Endothelial cell of umbilical vein (primary cell): ENCODE results near the gene ARF1. TPM values are rescaled to one million over a fixed set of nuclear protein-coding genes. Genes with fewer than 3 reads are reported as not detected.

Experiments
- BruUV-seq: library from RNA; stranded (reverse); fragments of 400-500 nt; replicated peaks from 2 replicates; lab custom pipeline; 2021; lab: Mats Ljungman, UMichigan
- CTCF ChIA-PET: fragments of 300-600, 350-600 bp; sonication (Branson Sonifier 250); formaldehyde crosslinking; loops from one replicate; lab custom pipeline; 2021; ENCODE audit warnings: antibody characterized with exemption, inconsistent platforms; lab: Charles Lee
- POLR2A ChIA-PET: fragments of 300-600, 350-600 bp; sonication (Branson Sonifier 250); formaldehyde crosslinking; loops from one replicate; lab custom pipeline; 2021; ENCODE audit warnings: antibody characterized with exemption, inconsistent platforms; lab: Charles Lee
- DNase-seq: peaks from one replicate; pipeline ENCODE4 v3.0.0-alpha.2; 2011; ENCODE audit warnings: low read depth, low spot score
- FAIRE-seq: peaks from 2 replicates; lab custom pipeline; 2011; peaks lifted over from hg19 to GRCh38; lab: Jason Lieb, UNC
- H2AFZ ChIP-seq: 2 replicates; pipeline ENCODE4 v1.6.0; 2012; ENCODE audit warnings: low read depth, low read length, control low read depth, inconsistent platforms
- H3K27ac ChIP-seq: 2 replicates; pipeline ENCODE4 v1.5.1; 2011; ENCODE audit warnings: low read depth, mild to moderate bottlenecking, control low read depth, low read length, moderate library complexity; ENCODE audit not compliant: insufficient read depth
- H3K27me3 ChIP-seq, 2 experiments: 2 replicates each; pipeline versions ENCODE4 v1.6.0 to v1.6.1; 2011; ENCODE audit warnings: low read length in 2 of 2, mixed read lengths in 1 of 2; ENCODE audit not compliant: control insufficient read depth in 2 of 2, insufficient read depth in 2 of 2
- H3K36me3 ChIP-seq, 2 experiments: 2 replicates in 1 of 2; 3 replicates in 1 of 2; pipeline ENCODE4 v1.5.1; 2011; ENCODE audit warnings: low read length in 2 of 2, mild to moderate bottlenecking in 1 of 2, moderate library complexity in 1 of 2; ENCODE audit not compliant: control insufficient read depth in 2 of 2, insufficient read depth in 2 of 2; ENCODE audit errors: extremely low read depth in 1 of 2
- H3K4me1 ChIP-seq: 3 replicates; pipeline ENCODE4 v1.5.1; 2011; ENCODE audit warnings: mild to moderate bottlenecking, low read length; ENCODE audit not compliant: control insufficient read depth, insufficient read depth; ENCODE audit errors: extremely low read depth
- H3K4me2 ChIP-seq: 2 replicates; pipeline ENCODE4 v1.6.1; 2011; ENCODE audit warnings: low read length, control low read depth, mixed read lengths; ENCODE audit not compliant: insufficient read depth
- H3K4me3 ChIP-seq, 3 experiments: fragments of 200-600 bp in 1 of 3; sonication (generic), shearing (Covaris generic) in 1 of 3; replicated peaks in 1 of 3; 2 replicates each; pipeline ENCODE4 v1.5.1; 2011 to 2016; ENCODE audit warnings: control low read depth in 3 of 3, low read length in 3 of 3, mild to moderate bottlenecking in 2 of 3, inconsistent platforms in 1 of 3, low read depth in 1 of 3, moderate library complexity in 1 of 3; ENCODE audit not compliant: insufficient read depth in 1 of 3
- H3K79me2 ChIP-seq: 2 replicates; pipeline ENCODE4 v1.6.0; 2012; ENCODE audit warnings: low read length, inconsistent platforms; ENCODE audit not compliant: control insufficient read depth, insufficient read depth
- H3K9ac ChIP-seq: replicated peaks from 2 replicates; pipeline ENCODE3; 2011; ENCODE audit warnings: low read length, control low read depth; ENCODE audit not compliant: insufficient read depth; ENCODE audit errors: extremely low read depth
- H3K9me1 ChIP-seq: replicated peaks from 3 replicates; pipeline ENCODE4 v1.6.0; 2011; ENCODE audit warnings: mild to moderate bottlenecking, low read length; ENCODE audit not compliant: control insufficient read depth, insufficient read depth; ENCODE audit errors: extremely low read depth
- H3K9me3 ChIP-seq: replicated peaks from 2 replicates; pipeline ENCODE4 v1.5.1; 2012; ENCODE audit warnings: low read length, inconsistent platforms; ENCODE audit not compliant: control insufficient read depth, insufficient read depth
- H4K20me1 ChIP-seq: replicated peaks from 2 replicates; pipeline ENCODE3; 2011; ENCODE audit warnings: mild to moderate bottlenecking, low read length; ENCODE audit not compliant: control insufficient read depth, insufficient read depth; ENCODE audit errors: extremely low read depth
- CTCF ChIP-seq, 2 donors: IDR thresholded peaks; 1 replicate in 1 of 2; 2 replicates in 1 of 2; pipeline ENCODE4 v1.5.1; 2011; ENCODE audit warnings: low read length in 2 of 2, mild to moderate bottlenecking in 2 of 2, moderate library complexity in 2 of 2, control low read depth in 1 of 2, inconsistent platforms in 1 of 2, low read depth in 1 of 2; ENCODE audit not compliant: insufficient read depth in 1 of 2; ENCODE audit errors: extremely low read depth in 1 of 2
- EZH2 ChIP-seq: IDR thresholded peaks from 2 replicates; pipeline ENCODE4 v1.6.1; 2012; ENCODE audit warnings: borderline replicate concordance, low read depth, mild to moderate bottlenecking, moderate library complexity, low read length, inconsistent platforms; ENCODE audit not compliant: severe bottlenecking
- FOS ChIP-seq: IDR thresholded peaks from 2 replicates; pipeline ENCODE4 v1.6.1; 2011; ENCODE audit warnings: mild to moderate bottlenecking, low read length, moderate library complexity, borderline replicate concordance; ENCODE audit not compliant: insufficient read depth
- GATA2 ChIP-seq: IDR thresholded peaks from 2 replicates; pipeline ENCODE4 v1.7.0; 2011; ENCODE audit warnings: low read depth, mild to moderate bottlenecking, moderate library complexity, mixed read lengths, low read length; ENCODE audit not compliant: insufficient read length, insufficient read depth
- JUN ChIP-seq: IDR thresholded peaks from 2 replicates; pipeline ENCODE4 v1.6.1; 2011; ENCODE audit warnings: borderline replicate concordance, low read depth; ENCODE audit not compliant: insufficient read length, insufficient read depth
- MAX ChIP-seq: IDR thresholded peaks from 2 replicates; pipeline ENCODE4 v1.6.1; 2011; ENCODE audit not compliant: insufficient read depth, insufficient read length
- MYC ChIP-seq: IDR thresholded peaks from one replicate; pipeline ENCODE4 v1.6.1; 2011; ENCODE audit warnings: mild to moderate bottlenecking, low read depth, low read length
- POLR2A ChIP-seq: IDR thresholded peaks from 2 replicates; pipeline ENCODE4 v1.6.1; 2012; ENCODE audit warnings: low read depth, mild to moderate bottlenecking, control low read depth, low read length
- POLR2AphosphoS5 ChIP-seq: IDR thresholded peaks from 2 replicates; pipeline ENCODE4 v1.6.1; 2012; ENCODE audit warnings: low read depth, mild to moderate bottlenecking, control low read depth, low read length, moderate library complexity; ENCODE audit not compliant: insufficient read depth
- dilution Hi-C: fragments of 300-500 bp; cut with MboI; formaldehyde crosslinking; loops from one replicate; pipeline ENCODE4 v1.15.0; 2019; ENCODE audit warnings: low sequenced_read_pairs; ENCODE audit not compliant: extremely low pct_ligation_motif_present
- intact Hi-C: fragments of 100-400 bp; cut with micrococcal nuclease; formaldehyde crosslinking; loops from one replicate; pipeline ENCODE4 v1.10.0; 2022
- polyA plus RNA-seq, 4 experiments: library from polyadenylated mRNA; depleted of rRNA in 3 of 4; stranded (reverse) in 3 of 4; unstranded in 1 of 4; fragments of >200 nt; gene quantifications; 2 replicates each; pipeline versions ENCODE4 v1.2.1 to v1.2.3, GENCODE V29; 2011 to 2012; ENCODE audit warnings: missing spikeins in 1 of 4
- total RNA-seq: library from RNA; stranded (reverse); gene quantifications from 2 replicates; pipeline ENCODE4 v1.2.3, GENCODE V29; 2021

ARF1 gene
- total and polyA plus RNA-seq, 2 donors (not counting 3 experiments of a cell fraction or from before 2014, with no cell fraction given): 499 to 844 TPM

GRCh38 chr1:228041316-228041715 is 41.2 kb upstream of the ARF1 start:
- no TSS peak for BruUV-seq
- dilution Hi-C loops: no loop called here
- no peak for TF ChIP-seq MAX
- TF ChIP-seq CTCF (IDR thresholded peaks at IDR 0.05; ENCODE audit: extremely low read depth in 1 of 2, insufficient read depth in 1 of 2, low read depth in 1 of 2, low read length in 2 of 2): no peak
- TF ChIP-seq FOS: no peak
- no peak for TF ChIP-seq POLR2A
- no peak for TF ChIP-seq MYC
- no peak for TF ChIP-seq POLR2AphosphoS5
- no peak for TF ChIP-seq JUN
- no peak for TF ChIP-seq EZH2
- no peak for TF ChIP-seq GATA2

More at GRCh38 chr1:228041316-228041715, 41.2 kb upstream of the ARF1 start:
- H3K27me3 ChIP-seq: peaks cover 11 to 15% of the 10 kb centered on the region in 2 experiments
- no peak overlapping the region for H2AFZ ChIP-seq
- H4K20me1 ChIP-seq: no peaks in the 10 kb centered on the region
- intact Hi-C loops: no loop called here
- H3K9ac ChIP-seq: no peak overlapping the region
- H3K9me1 ChIP-seq: no peaks in the 10 kb centered on the region
- ChIA-PET CTCF (no interaction called here), POLR2A (no interaction called here)
- H3K79me2 ChIP-seq: no peaks in the 10 kb centered on the region
- no peak overlapping the region for H3K27ac ChIP-seq
- H3K4me2 ChIP-seq: no peak overlapping the region
- H3K4me1 ChIP-seq: no peaks in the 10 kb centered on the region
- H3K9me3 ChIP-seq: no peaks in the 10 kb centered on the region
- H3K36me3 ChIP-seq: no peaks in the 10 kb centered on the region
- no peak for FAIRE-seq
- no peak overlapping the region for H3K4me3 ChIP-seq
- DNase-seq: no peak
